IMR-90 (cell line): Measurements from ENCODE around the gene NFKBIB. TPM values are rescaled to one million over a fixed set of nuclear protein-coding genes. Genes with fewer than 3 reads are reported as not detected.
A peak's percentile ranks its signal among the peaks of the same experiment; 100 is the strongest.

Experiments
- ATAC-seq: fragments of 200-7000 bp; cut with Tn5 transposase; 2 replicates; pipeline ENCODE4 v1.9.1; 2020; ENCODE audit warnings: low read depth, mild to moderate bottlenecking, moderate library complexity
- BruUV-seq: library from RNA; stranded (reverse); fragments of 400-500 nt; replicated peaks from 2 replicates; lab custom pipeline; 2021; lab: Mats Ljungman, UMichigan
- CTCF ChIA-PET: fragments of 300-600 bp; formaldehyde crosslinking; extraction: SDS; loops from one replicate; lab custom pipeline; 2021; ENCODE audit warnings: antibody characterized with exemption; lab: Yijun Ruan, JAX
- POLR2A ChIA-PET: fragments of 300-600 bp; sonication (Branson Sonifier 250); formaldehyde crosslinking; loops from one replicate; lab custom pipeline; 2022; ENCODE audit warnings: antibody characterized with exemption; ENCODE audit not compliant: unreplicated experiment; lab: Charles Lee
- DNase-seq: peaks from one replicate; pipeline ENCODE4 v3.0.0; 2013
- H2AFZ ChIP-seq: replicated peaks from 2 replicates; pipeline ENCODE3; 2013; ENCODE audit warnings: low read length, mild to moderate bottlenecking; ENCODE audit not compliant: poor library complexity
- H2AK5ac ChIP-seq: 2 replicates; pipeline ENCODE4 v1.6.1; 2013; ENCODE audit warnings: low read depth, low read length, inconsistent platforms
- H2AK9ac ChIP-seq: replicated peaks from 2 replicates; pipeline ENCODE3; 2013; ENCODE audit warnings: mild to moderate bottlenecking, low read depth, low read length, moderate library complexity; ENCODE audit not compliant: poor library complexity
- H2BK120ac ChIP-seq: 2 replicates; pipeline ENCODE4 v1.6.1; 2013; ENCODE audit warnings: low read depth, low read length, inconsistent platforms
- H2BK15ac ChIP-seq: 3 replicates; pipeline ENCODE4 v1.6.1; 2013; ENCODE audit warnings: low read depth, low read length, inconsistent platforms
- H2BK20ac ChIP-seq: 2 replicates; pipeline ENCODE4 v1.6.1; 2013; ENCODE audit warnings: low read depth, mild to moderate bottlenecking, inconsistent platforms, low read length, moderate library complexity
- H2BK5ac ChIP-seq: 2 replicates; pipeline ENCODE4 v1.6.1; 2013; ENCODE audit warnings: mild to moderate bottlenecking, low read depth, low read length, inconsistent platforms; ENCODE audit not compliant: poor library complexity, severe bottlenecking
- H3K14ac ChIP-seq: replicated peaks from 2 replicates; pipeline ENCODE4 v1.6.1; 2013; ENCODE audit warnings: low read depth, low read length, inconsistent platforms
- H3K18ac ChIP-seq: 2 replicates; pipeline ENCODE4 v1.6.1; 2013; ENCODE audit warnings: low read depth, low read length, control low read depth
- H3K23ac ChIP-seq: 2 replicates; pipeline ENCODE4 v1.6.1; 2013; ENCODE audit warnings: low read depth, low read length, inconsistent platforms
- H3K27ac ChIP-seq: 2 replicates; pipeline ENCODE4 v1.5.1; 2013; ENCODE audit warnings: mild to moderate bottlenecking, control low read depth, low read length; ENCODE audit not compliant: insufficient read depth
- H3K27me3 ChIP-seq: 2 replicates; pipeline ENCODE4 v1.6.1; 2013; ENCODE audit warnings: low read length; ENCODE audit not compliant: control insufficient read depth, insufficient read depth
- H3K36me3 ChIP-seq: 2 replicates; pipeline ENCODE4 v1.6.1; 2013; ENCODE audit warnings: low read length, mixed read lengths; ENCODE audit not compliant: control insufficient read depth, insufficient read depth
- H3K4ac ChIP-seq: 2 replicates; pipeline ENCODE4 v1.6.1; 2013; ENCODE audit warnings: low read depth, low read length, inconsistent platforms
- H3K4me1 ChIP-seq: 2 replicates; pipeline ENCODE4 v1.6.1; 2013; ENCODE audit warnings: low read length, mixed read lengths; ENCODE audit not compliant: control insufficient read depth, insufficient read depth
- H3K4me2 ChIP-seq: 2 replicates; pipeline ENCODE4 v1.6.1; 2013; ENCODE audit warnings: low read depth, mild to moderate bottlenecking, control low read depth, low read length, moderate library complexity
- H3K4me3 ChIP-seq: 2 replicates; pipeline ENCODE4 v1.5.1; 2013; ENCODE audit warnings: low read depth, mild to moderate bottlenecking, control low read depth, low read length, moderate library complexity; ENCODE audit not compliant: insufficient read depth
- H3K56ac ChIP-seq: 2 replicates; pipeline ENCODE4 v1.6.1; 2013; ENCODE audit warnings: low read length, inconsistent platforms; ENCODE audit not compliant: insufficient read depth; ENCODE audit errors: extremely low read depth
- H3K79me1 ChIP-seq, 2 experiments: 2 replicates each; pipeline ENCODE4 v1.6.1; 2013; ENCODE audit warnings: low read length in 2 of 2, inconsistent platforms in 1 of 2, low read depth in 1 of 2
- H3K9ac ChIP-seq: 2 replicates; pipeline ENCODE4 v1.6.1; 2013; ENCODE audit warnings: low read depth, low read length, control low read depth
- H3K9me1 ChIP-seq: 2 replicates; pipeline ENCODE4 v1.6.1; 2013; ENCODE audit warnings: low read length, inconsistent platforms; ENCODE audit not compliant: insufficient read depth
- H3K9me3 ChIP-seq: 2 replicates; pipeline ENCODE4 v1.6.1; 2013; ENCODE audit warnings: low read length; ENCODE audit not compliant: control insufficient read depth, insufficient read depth
- H4K20me1 ChIP-seq: 2 replicates; pipeline ENCODE4 v1.6.1; 2013; ENCODE audit warnings: low read length, inconsistent platforms; ENCODE audit not compliant: insufficient read depth
- H4K5ac ChIP-seq: 2 replicates; pipeline ENCODE4 v1.6.1; 2013; ENCODE audit warnings: mild to moderate bottlenecking, low read depth, low read length, control low read depth
- H4K8ac ChIP-seq, 2 experiments: 2 replicates each; pipeline ENCODE4 v1.6.1; 2013; ENCODE audit warnings: low read depth in 2 of 2, low read length in 2 of 2, control low read depth in 1 of 2, inconsistent platforms in 1 of 2
- H4K91ac ChIP-seq: 2 replicates; pipeline ENCODE4 v1.6.1; 2013; ENCODE audit warnings: low read depth, low read length, inconsistent platforms; ENCODE audit not compliant: insufficient read depth
- CEBPB ChIP-seq: IDR thresholded peaks from 2 replicates; pipeline ENCODE4 v1.6.1; 2012; ENCODE audit warnings: low read depth, low read length, improper control_type of control experiment
- CHD1 ChIP-seq: IDR thresholded peaks from 2 replicates; pipeline ENCODE4 v1.6.1; 2012; ENCODE audit warnings: low read depth, low read length, improper control_type of control experiment
- FOS ChIP-seq: fragments of 150-350 bp; IDR thresholded peaks from 2 replicates; pipeline ENCODE4 v1.6.1; 2016; ENCODE audit warnings: low read depth, low read length
- MAFK ChIP-seq: IDR thresholded peaks from 2 replicates; pipeline ENCODE4 v1.6.1; 2012; ENCODE audit warnings: low read depth, low read length, improper control_type of control experiment
- MAZ ChIP-seq: IDR thresholded peaks from 2 replicates; pipeline ENCODE4 v1.6.1; 2012; ENCODE audit warnings: low read depth, mild to moderate bottlenecking, low read length, improper control_type of control experiment, moderate library complexity, borderline replicate concordance
- MXI1 ChIP-seq: IDR thresholded peaks from 2 replicates; pipeline ENCODE4 v1.6.1; 2012; ENCODE audit warnings: low read depth, mild to moderate bottlenecking, low read length, moderate library complexity, borderline replicate concordance
- NFE2L2 ChIP-seq: fragments of 150-350 bp; IDR thresholded peaks from 2 replicates; pipeline ENCODE4 v1.6.1; 2016; ENCODE audit warnings: low read depth, mild to moderate bottlenecking, low read length
- POLR2A ChIP-seq: IDR thresholded peaks from 2 replicates; pipeline ENCODE4 v1.6.1; 2012; ENCODE audit warnings: mild to moderate bottlenecking, low read depth, low read length
- RAD21 ChIP-seq: IDR thresholded peaks from 2 replicates; pipeline ENCODE4 v1.6.1; 2012; ENCODE audit warnings: low read length, improper control_type of control experiment
- RFX5 ChIP-seq: IDR thresholded peaks from 2 replicates; pipeline ENCODE4 v1.8.0; 2012; ENCODE audit warnings: low read depth, mild to moderate bottlenecking, low read length, moderate library complexity
- SMC3 ChIP-seq: fragments of 150-350 bp; IDR thresholded peaks from 2 replicates; pipeline ENCODE4 v1.6.1; 2016; ENCODE audit warnings: low read depth, mild to moderate bottlenecking, antibody characterized with exemption, low read length, moderate library complexity
- WGBS, 2 experiments: methylation state at CpG; one replicate each; pipeline versions ENCODE4 v1.1.5 to v1.1.7; 2013; ENCODE audit warnings: missing lambda C conversion rate in 2 of 2; ENCODE audit not compliant: insufficient read length in 1 of 2; ENCODE audit errors: extremely low coverage in 2 of 2; 5-methylcytosine and 5-hydroxymethylcytosine counted together
- dilution Hi-C: fragments of 300-500 bp; cut with HindIII; formaldehyde crosslinking; loops from one replicate; pipeline ENCODE4 v1.14.3; 2018; ENCODE audit warnings: low sequenced_read_pairs; ENCODE audit not compliant: unreplicated experiment
- in situ Hi-C: fragments of 300-500 bp; cut with MboI; formaldehyde crosslinking; loops from 3 replicates; pipeline ENCODE4 v1.14.3; 2019; ENCODE audit warnings: low sequenced_read_pairs, inconsistent platforms, mixed read lengths
- intact Hi-C: fragments of 100-400 bp; cut with micrococcal nuclease; formaldehyde crosslinking; loops from 2 replicates; pipeline ENCODE4 v1.10.0; 2022
- polyA plus RNA-seq, 3 experiments: library from polyadenylated mRNA; depleted of rRNA; stranded (reverse); fragments of >200 nt; gene quantifications; 2 replicates each; pipeline ENCODE4 v1.2.3, GENCODE V29; 2012; ENCODE audit warnings: low replicate concordance in 1 of 3
- total RNA-seq: library from RNA; depleted of rRNA; stranded (reverse); fragments of >200 nt; gene quantifications from 2 replicates; pipeline ENCODE4 v1.2.3, GENCODE V29; 2012
- TF ChIP-seq, protein P1 (sequence below): fragments of 150-350 bp; IDR thresholded peaks from 2 replicates; pipeline ENCODE4 v1.6.1; 2016; ENCODE audit warnings: low read depth, mild to moderate bottlenecking, low read length, moderate library complexity, borderline replicate concordance
- TF ChIP-seq, protein P2 (sequence below): conservative IDR thresholded peaks from 2 replicates; pipeline ENCODE4 v1.5.1; 2012; ENCODE audit warnings: mild to moderate bottlenecking, low read depth, low read length, improper control_type of control experiment
- TF ChIP-seq, protein P3 (sequence below): fragments of 150-350 bp; IDR thresholded peaks from 2 replicates; pipeline ENCODE4 v1.6.1; 2017; ENCODE audit warnings: mild to moderate bottlenecking, antibody characterized with exemption, low read length, low read depth

NFKBIB gene
- total and polyA plus RNA-seq, 2 of the 4 experiments (the other 2 are of a cell fraction): 7.5 to 25.5 TPM

DNA sequence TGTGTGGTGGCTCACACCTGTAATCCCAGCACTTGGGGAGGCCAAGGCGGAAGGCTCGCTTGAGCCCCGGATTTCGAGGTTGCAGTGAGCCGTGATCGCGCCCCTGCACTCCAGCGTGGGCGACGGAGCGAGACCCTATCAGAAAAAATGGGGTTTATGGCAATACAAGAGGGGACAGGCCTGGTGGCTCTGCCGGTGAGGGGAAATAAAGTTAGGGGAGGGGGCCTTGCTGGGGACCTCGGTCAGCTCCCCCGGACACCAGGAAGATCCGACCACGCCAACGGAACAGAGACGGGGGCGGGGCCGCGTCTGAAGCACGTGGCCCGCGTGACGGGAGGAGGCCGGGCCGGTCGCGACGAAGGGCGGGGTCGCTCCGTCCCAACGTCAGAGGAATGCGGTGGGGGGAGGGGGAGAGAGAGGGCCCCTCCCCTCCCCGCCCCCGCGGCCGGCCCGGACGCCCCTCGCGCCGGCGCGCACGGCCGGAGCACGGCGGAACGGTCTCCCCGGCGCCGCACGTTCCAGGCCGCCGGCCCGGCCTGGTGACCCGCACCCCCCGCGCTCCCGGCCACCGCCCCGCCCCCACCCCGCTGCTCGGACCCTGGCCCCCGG is 48.0 kb upstream of the NFKBIB start:
- H2AFZ ChIP-seq: peak overlapping the region; percentile 94
- in situ Hi-C loops: no loop called here
- peak; percentile 10; the same call in 1 of the 2 replicates for TF ChIP-seq FOS
- no peak for TF ChIP-seq MAFK
- no peak for TF ChIP-seq RAD21
- TF ChIP-seq, protein P1, sequence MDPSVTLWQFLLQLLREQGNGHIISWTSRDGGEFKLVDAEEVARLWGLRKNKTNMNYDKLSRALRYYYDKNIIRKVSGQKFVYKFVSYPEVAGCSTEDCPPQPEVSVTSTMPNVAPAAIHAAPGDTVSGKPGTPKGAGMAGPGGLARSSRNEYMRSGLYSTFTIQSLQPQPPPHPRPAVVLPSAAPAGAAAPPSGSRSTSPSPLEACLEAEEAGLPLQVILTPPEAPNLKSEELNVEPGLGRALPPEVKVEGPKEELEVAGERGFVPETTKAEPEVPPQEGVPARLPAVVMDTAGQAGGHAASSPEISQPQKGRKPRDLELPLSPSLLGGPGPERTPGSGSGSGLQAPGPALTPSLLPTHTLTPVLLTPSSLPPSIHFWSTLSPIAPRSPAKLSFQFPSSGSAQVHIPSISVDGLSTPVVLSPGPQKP: no peak
- TF ChIP-seq NFE2L2: no peak
- peak; percentile 98 for TF ChIP-seq MAZ
- TF ChIP-seq RFX5: no peak
- TF ChIP-seq MXI1: peak; percentile 97
- no peak; the same call in 1 of the 2 replicates for TF ChIP-seq POLR2A
- TF ChIP-seq CEBPB: no peak
- TF ChIP-seq, protein P2, sequence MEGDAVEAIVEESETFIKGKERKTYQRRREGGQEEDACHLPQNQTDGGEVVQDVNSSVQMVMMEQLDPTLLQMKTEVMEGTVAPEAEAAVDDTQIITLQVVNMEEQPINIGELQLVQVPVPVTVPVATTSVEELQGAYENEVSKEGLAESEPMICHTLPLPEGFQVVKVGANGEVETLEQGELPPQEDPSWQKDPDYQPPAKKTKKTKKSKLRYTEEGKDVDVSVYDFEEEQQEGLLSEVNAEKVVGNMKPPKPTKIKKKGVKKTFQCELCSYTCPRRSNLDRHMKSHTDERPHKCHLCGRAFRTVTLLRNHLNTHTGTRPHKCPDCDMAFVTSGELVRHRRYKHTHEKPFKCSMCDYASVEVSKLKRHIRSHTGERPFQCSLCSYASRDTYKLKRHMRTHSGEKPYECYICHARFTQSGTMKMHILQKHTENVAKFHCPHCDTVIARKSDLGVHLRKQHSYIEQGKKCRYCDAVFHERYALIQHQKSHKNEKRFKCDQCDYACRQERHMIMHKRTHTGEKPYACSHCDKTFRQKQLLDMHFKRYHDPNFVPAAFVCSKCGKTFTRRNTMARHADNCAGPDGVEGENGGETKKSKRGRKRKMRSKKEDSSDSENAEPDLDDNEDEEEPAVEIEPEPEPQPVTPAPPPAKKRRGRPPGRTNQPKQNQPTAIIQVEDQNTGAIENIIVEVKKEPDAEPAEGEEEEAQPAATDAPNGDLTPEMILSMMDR: no peak
- TF ChIP-seq SMC3: no peak
- TF ChIP-seq, protein P3, sequence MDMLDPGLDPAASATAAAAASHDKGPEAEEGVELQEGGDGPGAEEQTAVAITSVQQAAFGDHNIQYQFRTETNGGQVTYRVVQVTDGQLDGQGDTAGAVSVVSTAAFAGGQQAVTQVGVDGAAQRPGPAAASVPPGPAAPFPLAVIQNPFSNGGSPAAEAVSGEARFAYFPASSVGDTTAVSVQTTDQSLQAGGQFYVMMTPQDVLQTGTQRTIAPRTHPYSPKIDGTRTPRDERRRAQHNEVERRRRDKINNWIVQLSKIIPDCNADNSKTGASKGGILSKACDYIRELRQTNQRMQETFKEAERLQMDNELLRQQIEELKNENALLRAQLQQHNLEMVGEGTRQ: peak; percentile 92
- TF ChIP-seq CHD1: 0 out of 2 replicates have a peak, but pooled peaks have one; percentile 21

More for the DNA sequence above, 48.0 kb upstream of the NFKBIB start:
- Histone ChIP-seq H4K20me1 (peaks cover 25% of the 10 kb centered on the region), H3K56ac (peak overlapping the region; percentile 74), H2BK120ac (peak overlapping the region; percentile 77; the same call in 1 of the 2 replicates), H3K36me3 (peaks cover 11% of the 10 kb centered on the region), H2AK9ac (peak overlapping the region; percentile 99), H3K14ac (peak overlapping the region; percentile 77), H3K18ac (peak overlapping the region; percentile 58; the same call in 1 of the 2 replicates), H2AK5ac (peak overlapping the region; percentile 99), H4K5ac (peak overlapping the region; percentile 5), H4K91ac (peak overlapping the region; percentile 88), H3K9me3 (no peaks in the 10 kb centered on the region), H2BK20ac (no peak overlapping the region), H3K9me1 (peaks cover 9% of the 10 kb centered on the region), H3K27me3 (no peaks in the 10 kb centered on the region), H3K4me3 (peak overlapping the region; percentile 57), H3K4me2 (peak overlapping the region; percentile 86), H3K23ac (peak overlapping the region; percentile 68), H3K27ac (peak overlapping the region; percentile 92), H3K4ac (peak overlapping the region; percentile 84), H2BK5ac (peak overlapping the region; percentile 85), H4K8ac (peak overlapping the region; percentile 51 to 94; a peak in 3 of 4 replicates), H3K79me1 (peaks cover 4 to 41% of the 10 kb centered on the region in 2 experiments; a peak in 3 of 4 replicates), H2BK15ac (no peak overlapping the region; the same call in 2 of the 3 replicates), H3K9ac (peak overlapping the region; percentile 81), H3K4me1 (peaks cover 15% of the 10 kb centered on the region)
- dilution Hi-C loops: no loop called here
- ATAC-seq (peak; percentile 45), DNase-seq (peak; percentile 88)
- intact Hi-C loops: loop anchor here (1.0 kb wide), 1 partner anchor 79 kb away; the partner anchor contains the start of genes MRPS12 and SARS2
- ChIA-PET POLR2A (no interaction called here), CTCF (interaction anchor here (0.6 kb wide), 1 partner anchor 18 kb away, joined by 3 read pairs; no protein-coding TSS in a partner anchor)
- WGBS, 2 experiments: no CpG with 5 or more reads among the region's 67 CpGs
- no TSS peak for BruUV-seq
